Measurements from ENCODE around the gene PRDM15.

PRDM15 gene

DNA sequence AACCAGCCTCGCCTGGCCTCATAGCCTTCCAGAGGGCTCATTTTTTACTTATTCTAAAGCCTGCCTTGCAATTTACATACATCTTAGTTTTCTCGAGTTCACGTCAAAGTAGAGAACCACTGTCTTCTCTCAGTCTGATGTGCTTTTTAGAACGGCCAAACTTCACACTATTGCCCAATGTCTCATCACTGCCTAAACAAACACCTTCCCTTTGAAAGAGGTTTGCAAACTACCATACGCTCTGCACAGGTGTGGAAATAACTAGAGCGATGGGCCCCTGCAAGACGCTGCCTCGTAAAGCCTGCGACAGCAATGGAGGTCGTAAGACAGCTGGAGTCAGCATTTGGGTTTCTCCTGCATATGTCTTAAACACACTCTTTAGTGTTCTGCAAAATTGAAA, 22.6 kb downstream of the PRDM15 start:
- no peak overlapping the region for H3K27ac ChIP-seq
- TF ChIP-seq, protein P1, sequence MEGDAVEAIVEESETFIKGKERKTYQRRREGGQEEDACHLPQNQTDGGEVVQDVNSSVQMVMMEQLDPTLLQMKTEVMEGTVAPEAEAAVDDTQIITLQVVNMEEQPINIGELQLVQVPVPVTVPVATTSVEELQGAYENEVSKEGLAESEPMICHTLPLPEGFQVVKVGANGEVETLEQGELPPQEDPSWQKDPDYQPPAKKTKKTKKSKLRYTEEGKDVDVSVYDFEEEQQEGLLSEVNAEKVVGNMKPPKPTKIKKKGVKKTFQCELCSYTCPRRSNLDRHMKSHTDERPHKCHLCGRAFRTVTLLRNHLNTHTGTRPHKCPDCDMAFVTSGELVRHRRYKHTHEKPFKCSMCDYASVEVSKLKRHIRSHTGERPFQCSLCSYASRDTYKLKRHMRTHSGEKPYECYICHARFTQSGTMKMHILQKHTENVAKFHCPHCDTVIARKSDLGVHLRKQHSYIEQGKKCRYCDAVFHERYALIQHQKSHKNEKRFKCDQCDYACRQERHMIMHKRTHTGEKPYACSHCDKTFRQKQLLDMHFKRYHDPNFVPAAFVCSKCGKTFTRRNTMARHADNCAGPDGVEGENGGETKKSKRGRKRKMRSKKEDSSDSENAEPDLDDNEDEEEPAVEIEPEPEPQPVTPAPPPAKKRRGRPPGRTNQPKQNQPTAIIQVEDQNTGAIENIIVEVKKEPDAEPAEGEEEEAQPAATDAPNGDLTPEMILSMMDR (conservative IDR thresholded peaks at IDR 0.05; ENCODE audit: low read depth), result no peak
- CTCF ChIA-PET, result no interaction called here
- POLR2A ChIA-PET (ENCODE audit: low non-redundant PET), result no interaction called here
- DNase-seq (ENCODE audit: low spot score), result no peak

DNA sequence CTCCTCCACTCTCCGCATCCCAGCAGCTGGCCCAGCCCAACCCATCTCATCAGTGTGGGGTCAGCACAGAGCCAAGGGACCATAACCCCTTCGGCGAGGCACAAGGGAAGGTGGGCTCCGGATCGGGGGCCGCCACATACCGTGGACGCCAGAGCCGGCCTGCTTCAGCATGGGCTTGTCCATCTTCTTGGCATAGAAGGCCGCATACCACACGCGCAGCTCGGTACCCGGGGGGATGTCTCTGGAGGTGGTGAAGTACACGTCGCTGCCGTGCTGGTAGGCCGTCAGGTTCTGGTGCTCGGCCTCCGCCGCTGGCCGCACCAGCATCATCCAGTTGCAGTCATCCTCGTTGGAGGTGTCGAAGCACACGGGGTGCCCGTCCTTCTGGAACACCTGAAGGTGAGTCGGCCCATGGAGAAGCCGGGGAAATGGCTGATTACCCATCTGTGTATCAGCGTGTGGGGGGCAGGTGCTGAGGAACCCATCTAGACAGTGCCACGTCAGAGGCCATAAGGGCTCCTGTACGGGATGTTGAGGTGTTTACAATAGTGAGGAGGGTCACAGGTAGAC, 24.6 kb downstream of the PRDM15 start:
- ChIA-PET CTCF (no interaction called here), POLR2A (ENCODE audit: low non-redundant PET) (no interaction called here)
- H3K27ac ChIP-seq, result no peak overlapping the region
- TF ChIP-seq, protein P1 (conservative IDR thresholded peaks at IDR 0.05; ENCODE audit: low read depth), result no peak
- no peak for DNase-seq (ENCODE audit: low spot score)

DNA sequence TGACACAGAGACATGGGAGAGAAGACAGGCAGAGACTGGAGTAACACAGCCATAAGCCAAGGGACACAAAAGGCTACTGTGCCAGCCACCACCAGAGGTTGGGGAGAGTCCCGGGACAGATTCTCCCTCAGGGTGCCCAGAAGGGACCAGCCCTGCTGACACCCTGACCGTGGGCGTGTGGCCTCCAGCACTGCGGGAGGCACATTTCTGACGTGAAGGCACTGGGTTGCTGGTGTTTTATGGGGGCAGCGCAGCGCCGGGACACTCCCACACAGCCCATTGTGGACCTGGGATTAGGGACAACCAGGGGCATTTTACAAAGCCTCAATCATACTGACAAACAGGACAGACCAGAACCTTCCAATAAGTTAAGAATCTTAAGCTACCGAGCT, 26.2 kb downstream of the PRDM15 start:
- no peak for DNase-seq (ENCODE audit: low spot score)
- POLR2A ChIA-PET (ENCODE audit: low non-redundant PET), result no interaction called here
- TF ChIP-seq, protein P1 (conservative IDR thresholded peaks at IDR 0.05; ENCODE audit: low read depth), result no peak
- no peak overlapping the region; the same call in 1 of the 2 replicates for H3K27ac ChIP-seq
- CTCF ChIA-PET, result no interaction called here

DNA sequence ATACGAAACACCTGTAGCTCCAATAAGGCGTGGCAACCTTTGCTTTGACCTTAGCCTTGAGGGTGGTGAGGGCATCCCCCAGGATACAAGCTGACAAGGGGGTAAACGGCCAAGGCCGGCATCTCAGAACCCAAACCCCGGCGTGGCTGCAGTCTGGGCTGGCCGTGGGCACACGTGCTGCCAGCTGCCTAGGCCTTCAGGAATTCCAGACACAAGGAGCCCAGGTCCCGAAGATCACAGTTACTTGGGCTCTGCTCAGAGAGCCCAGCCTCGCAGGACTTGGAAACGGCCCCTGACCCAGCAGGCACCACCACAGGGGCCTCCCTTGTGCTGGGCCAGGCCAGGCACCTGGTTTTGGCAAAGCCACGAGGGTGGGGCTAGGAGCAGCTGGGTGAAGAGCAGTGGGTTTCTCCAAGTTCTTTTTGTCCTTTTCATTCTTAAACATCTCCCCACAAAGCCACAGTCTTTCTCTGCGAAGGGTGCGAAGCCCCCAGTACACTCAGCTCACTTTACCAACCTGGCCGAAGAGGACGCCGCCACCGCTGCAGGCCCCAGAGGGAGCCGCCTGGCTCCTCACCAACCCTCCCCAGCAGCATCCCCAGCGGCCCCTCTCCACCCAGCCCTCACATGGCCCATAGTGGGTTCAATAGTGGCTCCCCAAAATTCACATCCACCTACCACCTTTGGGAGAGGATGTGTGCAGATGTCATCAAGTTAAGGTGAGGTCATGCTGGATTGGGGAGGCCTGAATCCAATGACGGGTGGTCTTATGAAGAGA, 26.8 kb downstream of the PRDM15 start:
- ChIA-PET POLR2A (ENCODE audit: low non-redundant PET) (no interaction called here), CTCF (no interaction called here)
- TF ChIP-seq, protein P1 (conservative IDR thresholded peaks at IDR 0.05; ENCODE audit: low read depth), result no peak
- H3K27ac ChIP-seq, result no peak overlapping the region; the same call in 1 of the 2 replicates
- no peak for DNase-seq (ENCODE audit: low spot score)

DNA sequence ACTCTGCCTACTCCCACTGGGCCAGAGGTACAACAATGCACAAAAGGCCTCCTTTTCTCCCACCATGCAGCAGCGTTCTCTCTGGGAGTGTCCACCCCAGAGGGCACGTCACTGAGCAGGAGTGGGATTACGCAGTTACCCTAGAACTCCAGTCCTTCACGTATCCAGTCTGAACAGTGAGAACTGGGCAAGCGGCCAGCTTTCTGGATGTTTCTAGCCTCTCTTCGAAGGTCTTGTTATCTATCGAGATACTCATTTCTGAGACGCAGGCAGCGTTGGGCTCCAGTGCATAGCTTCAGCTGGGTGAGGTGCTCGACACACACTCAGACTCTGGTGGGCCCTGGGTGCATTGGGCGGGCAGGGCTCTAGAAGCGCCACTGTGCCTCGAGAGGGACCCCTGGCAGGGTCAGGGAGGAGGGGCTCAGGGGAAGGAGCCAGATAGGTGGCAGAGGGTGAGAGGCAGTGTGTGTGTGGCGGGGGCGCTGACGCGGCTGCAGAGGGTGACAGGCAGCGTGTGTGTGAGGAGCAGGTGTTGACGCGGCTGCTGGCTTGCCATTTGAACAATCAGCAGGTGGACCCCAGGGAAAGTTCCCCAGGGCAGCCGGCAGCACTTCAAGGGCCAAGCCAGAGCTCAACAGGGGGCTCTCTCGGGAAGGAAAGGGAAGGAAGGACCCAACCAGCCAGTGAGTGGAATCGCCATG, 27.9 kb downstream of the PRDM15 start:
- H3K27ac ChIP-seq, result 0 out of 2 replicates have a peak overlapping the region, but pooled peaks have one; percentile 1
- DNase-seq (ENCODE audit: low spot score), result no peak
- CTCF ChIA-PET, result no interaction called here
- TF ChIP-seq, protein P1 (conservative IDR thresholded peaks at IDR 0.05; ENCODE audit: low read depth), result no peak
- POLR2A ChIA-PET (ENCODE audit: low non-redundant PET), result no interaction called here

DNA sequence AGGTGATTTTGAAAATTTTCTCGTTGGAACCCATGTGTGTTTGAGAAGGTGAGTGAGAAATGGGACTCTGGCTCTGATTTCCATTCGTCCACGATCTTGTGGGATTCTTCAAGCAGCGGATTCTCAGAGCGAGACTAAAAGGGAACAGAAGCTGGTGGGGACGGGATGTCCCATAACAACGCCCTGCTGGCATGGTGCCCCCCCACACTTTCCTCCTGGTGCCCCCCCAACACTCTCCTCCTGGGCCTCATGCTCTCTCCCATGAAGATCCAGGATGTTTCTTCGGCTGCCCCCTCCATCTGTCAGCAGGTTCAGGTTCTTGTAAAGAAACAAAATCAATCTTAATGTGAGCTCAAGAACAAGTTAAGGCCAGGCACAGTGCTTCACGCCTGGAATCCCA, 29.1 kb downstream of the PRDM15 start:
- POLR2A ChIA-PET (ENCODE audit: low non-redundant PET), result no interaction called here
- no peak for DNase-seq (ENCODE audit: low spot score)
- TF ChIP-seq, protein P1 (conservative IDR thresholded peaks at IDR 0.05; ENCODE audit: low read depth), result no peak
- H3K27ac ChIP-seq, result 0 out of 2 replicates have a peak overlapping the region, but pooled peaks have one; percentile 1
- CTCF ChIA-PET, result interaction anchor here (0.6 to 0.7 kb wide), 3 partner anchors 34 to 238 kb away, joined by 3 to 5 read pairs (median 4); no protein-coding TSS in a partner anchor

All from RWPE1 (cell line).